Measurements from ENCODE around the gene MORF4L1. TPM values are rescaled to one million over a fixed set of nuclear protein-coding genes. Genes with fewer than 3 reads are reported as not detected.
A peak's percentile ranks its signal among the peaks of the same experiment; 100 is the strongest.

MORF4L1 gene
- polyA plus RNA-seq, 6 donors from 2014 or later: 213 to 250 (median 243) TPM

DNA sequence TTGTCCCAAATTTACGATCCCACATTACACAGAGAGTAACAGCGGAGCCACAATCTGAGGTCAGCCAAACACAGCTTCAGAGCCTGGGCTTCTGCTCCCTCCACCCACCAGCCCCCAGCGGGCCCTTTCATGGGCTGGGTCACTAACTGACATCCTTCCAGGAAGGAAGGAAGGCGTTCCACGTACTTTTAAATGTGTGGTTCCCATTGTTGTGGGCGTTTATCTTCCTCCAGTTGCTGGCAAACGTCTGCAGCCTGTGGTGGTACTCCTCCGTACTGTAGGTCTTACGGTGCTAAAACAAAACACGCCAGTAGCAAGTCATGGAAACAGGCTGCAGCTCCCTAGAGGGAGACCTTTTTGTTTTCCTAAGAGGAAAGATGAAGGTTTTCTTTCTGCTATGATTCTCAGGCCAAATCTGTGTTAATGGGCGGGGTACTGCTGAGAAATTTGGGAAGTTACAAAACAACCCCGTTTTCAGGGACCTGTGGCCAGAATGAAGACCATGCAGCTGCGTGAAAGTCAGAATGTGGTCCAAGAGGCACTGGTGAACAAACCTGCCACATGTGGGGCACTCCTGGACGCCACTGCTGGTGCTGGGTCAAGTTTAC lies 64.5 kb downstream of the MORF4L1 start:
- Mint-ChIP-seq H3K4me3 (peak overlapping the region in 7 of 8 donors; percentile 15 to 90 (median 53)), H3K4me1 (peaks cover 30 to 71% (median 49%) of the 10 kb centered on the region in 3 donors), H3K9me3 (no peaks in the 10 kb centered on the region), H3K27ac (peak overlapping the region in 3 of 6 donors; percentile 27 to 96 (median 95)), H3K27me3 (no peaks in the 10 kb centered on the region), H3K36me3 (peaks cover 13 to 31% of the 10 kb centered on the region in 2 donors)
- ATAC-seq (ENCODE audit: low read depth in 2 of 2): no peak
- no peak for DNase-seq

DNA sequence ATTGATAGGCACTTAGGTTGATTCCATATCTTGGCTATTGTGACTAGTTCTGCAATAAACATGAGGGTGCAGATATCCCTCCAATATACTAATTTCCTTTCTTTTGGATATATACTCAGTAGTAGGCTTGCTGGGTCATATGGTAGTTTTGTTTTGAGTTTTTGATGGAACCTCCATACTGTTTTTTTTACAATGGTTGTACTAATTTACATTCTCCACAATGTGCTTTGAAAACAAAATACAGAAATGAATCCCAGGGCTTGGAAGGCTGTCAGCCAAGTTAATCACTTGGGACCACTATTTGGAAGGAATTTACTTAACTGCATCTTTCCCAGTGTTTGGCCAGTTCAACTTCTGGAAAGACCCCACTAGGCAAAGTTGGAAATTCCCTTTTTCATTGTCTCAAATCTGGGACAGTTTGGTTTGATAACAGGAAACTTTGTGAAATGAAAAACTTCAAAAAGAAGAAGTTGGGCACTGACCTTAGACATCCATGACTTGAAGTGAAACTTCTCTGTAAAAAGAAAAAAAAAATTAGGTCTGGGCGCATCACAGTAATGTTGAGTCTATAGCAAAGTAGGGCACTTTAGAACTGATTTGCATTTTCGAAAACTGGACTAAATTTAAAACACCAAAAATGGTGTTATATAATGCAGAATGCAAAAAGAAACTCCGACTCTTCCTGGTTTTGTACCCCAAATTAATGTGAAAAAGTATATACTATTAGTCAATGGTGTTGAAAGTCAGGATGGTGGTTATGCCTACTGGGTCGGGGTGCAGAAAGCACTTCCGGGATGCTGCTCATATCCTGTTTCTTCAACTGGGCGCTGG lies 66.2 kb downstream of the MORF4L1 start:
- Mint-ChIP-seq H3K4me3 (peak overlapping the region; percentile 63 to 91 (median 83)), H3K4me1 (peaks cover 41 to 85% (median 53%) of the 10 kb centered on the region in 3 donors), H3K36me3 (peaks cover 13 to 17% of the 10 kb centered on the region in 2 donors), H3K27me3 (no peaks in the 10 kb centered on the region), H3K27ac (peak overlapping the region; percentile 90 to 100 (median 96)), H3K9me3 (no peaks in the 10 kb centered on the region)
- ATAC-seq (ENCODE audit: low read depth in 2 of 2) (peak; percentile 87 to 90), DNase-seq (peak; percentile 73)

DNA sequence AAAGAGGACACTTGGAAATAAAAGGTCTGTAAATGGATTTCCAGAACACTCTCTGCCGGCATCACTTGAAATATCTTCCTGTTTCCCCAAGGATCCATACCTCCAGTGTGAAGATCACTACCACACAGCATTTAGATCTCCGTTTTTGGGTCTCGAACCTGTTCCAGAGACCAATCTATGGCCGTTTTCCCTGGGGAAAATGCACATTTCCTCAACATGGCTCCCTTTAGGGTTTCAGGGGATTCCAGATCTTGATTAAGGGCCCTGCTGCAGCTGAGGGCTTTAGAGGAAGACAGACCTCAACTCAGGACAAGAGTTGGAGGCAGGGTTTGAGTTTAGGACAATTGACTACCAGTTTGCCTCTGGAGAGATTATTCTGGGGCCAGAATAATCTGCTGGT lies 70.1 kb downstream of the MORF4L1 start:
- H3K9me3 Mint-ChIP-seq: no peaks in the 10 kb centered on the region
- H3K4me3 Mint-ChIP-seq: peak overlapping the region; percentile 47 to 97 (median 92)
- H3K27ac Mint-ChIP-seq: peak overlapping the region in 5 of 6 donors; percentile 54 to 96 (median 68)
- H3K4me1 Mint-ChIP-seq: peaks cover 37 to 79% (median 42%) of the 10 kb centered on the region in 3 donors
- H3K36me3 Mint-ChIP-seq: peaks cover 8% of the 10 kb centered on the region in 2 donors
- DNase-seq (no peak), ATAC-seq (ENCODE audit: low read depth in 2 of 2) (no peak)
- no peaks in the 10 kb centered on the region for H3K27me3 Mint-ChIP-seq

DNA sequence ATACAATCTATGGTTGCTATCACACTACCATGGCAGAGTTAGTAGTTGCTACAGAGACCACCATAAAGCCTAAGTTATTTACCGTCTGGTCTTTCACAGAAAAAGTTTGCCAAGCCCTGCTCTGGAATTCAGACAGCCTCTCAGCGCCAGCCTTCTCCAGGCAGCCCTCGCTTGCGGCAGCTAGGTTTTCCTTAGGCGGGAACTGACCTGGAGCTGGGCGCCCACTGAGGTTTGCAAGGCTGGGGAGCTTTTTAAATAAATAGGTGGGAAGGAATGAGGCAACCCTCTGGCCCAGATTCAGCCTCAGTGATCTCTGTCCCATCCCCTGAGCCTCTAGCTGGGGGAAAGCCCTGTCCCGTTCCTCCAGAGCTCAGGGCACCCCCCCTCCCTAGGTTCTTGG lies 71.0 kb downstream of the MORF4L1 start:
- peak overlapping the region; percentile 91 to 97 (median 94) for H3K4me3 Mint-ChIP-seq
- no peak for DNase-seq
- peak overlapping the region in 5 of 6 donors; percentile 75 to 96 (median 88) for H3K27ac Mint-ChIP-seq
- H3K27me3 Mint-ChIP-seq: no peaks in the 10 kb centered on the region
- H3K4me1 Mint-ChIP-seq: peaks cover 28 to 70% (median 34%) of the 10 kb centered on the region in 3 donors
- peaks cover under 1 to 1% of the 10 kb centered on the region in 2 donors for H3K36me3 Mint-ChIP-seq
- no peaks in the 10 kb centered on the region for H3K9me3 Mint-ChIP-seq
- no peak for ATAC-seq (ENCODE audit: low read depth in 2 of 2)

DNA sequence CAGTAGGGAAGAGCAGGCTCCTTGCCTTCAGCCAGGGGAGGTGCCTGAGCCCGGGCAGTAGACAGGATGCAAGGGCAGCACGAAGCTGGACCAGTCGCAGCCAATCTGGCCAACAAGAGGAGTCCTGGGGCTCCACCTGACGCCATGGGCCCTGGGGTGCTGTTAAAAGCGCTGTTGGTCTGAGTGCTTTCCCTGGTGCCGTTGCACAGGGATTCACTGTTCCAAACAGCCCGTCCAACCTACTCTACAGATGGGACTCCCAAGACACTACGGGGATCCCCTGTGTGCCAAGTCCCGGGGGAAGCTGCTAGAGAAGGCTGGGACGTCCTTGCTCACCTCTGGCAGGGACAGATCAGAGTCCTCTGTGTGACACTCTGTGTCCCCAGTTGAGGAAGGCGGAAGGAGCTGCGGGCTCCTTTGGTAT lies 71.5 kb downstream of the MORF4L1 start:
- Mint-ChIP-seq H3K27ac (peak overlapping the region in 5 of 6 donors; percentile 75 to 96 (median 88)), H3K27me3 (no peaks in the 10 kb centered on the region), H3K4me1 (peaks cover 22 to 64% (median 32%) of the 10 kb centered on the region in 3 donors), H3K4me3 (peak overlapping the region; percentile 91 to 97 (median 94)), H3K36me3 (no peaks in the 10 kb centered on the region), H3K9me3 (no peaks in the 10 kb centered on the region)
- ATAC-seq (ENCODE audit: low read depth in 2 of 2): peak; percentile 14 to 16
- no peak for DNase-seq

DNA sequence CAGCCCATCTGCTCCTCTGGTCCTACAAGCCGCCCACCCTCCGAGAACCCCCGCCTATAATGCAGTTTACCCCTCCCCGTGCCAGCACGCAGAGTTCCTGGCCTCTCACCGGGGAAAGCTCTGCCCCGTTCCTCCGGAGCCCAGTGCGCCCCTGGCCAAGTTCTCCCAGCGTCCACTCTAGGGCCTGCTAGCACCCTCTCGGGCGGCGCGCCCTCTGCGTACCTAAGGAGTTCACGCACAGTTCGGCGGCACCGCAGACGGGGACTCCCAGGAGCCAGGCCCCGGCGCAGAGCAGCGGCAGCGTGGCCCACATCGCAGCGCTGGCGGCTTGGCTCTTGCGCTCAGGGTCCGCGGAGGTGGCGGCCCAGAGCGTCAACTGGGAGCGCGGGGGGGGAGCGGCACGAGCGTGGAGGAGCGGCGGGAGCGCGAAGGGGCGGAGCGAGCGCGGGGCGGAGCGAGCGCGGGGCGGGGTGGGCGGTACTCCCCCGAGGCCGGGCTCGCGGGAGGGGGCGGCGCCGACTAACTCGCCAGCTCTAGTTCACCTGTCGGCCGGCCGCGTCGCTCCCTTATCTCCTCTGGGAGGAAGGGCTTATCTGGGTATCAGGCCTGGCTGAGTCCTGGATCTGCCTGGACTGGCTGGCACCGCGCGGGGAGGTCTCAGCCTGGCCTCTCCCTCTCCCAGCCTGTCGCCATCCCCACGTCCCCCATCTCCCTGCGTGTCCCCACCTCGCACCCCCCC lies 72.1 kb downstream of the MORF4L1 start, which contains the start of gene CTSH:
CTSH (minus strand) TSS at position 378 of the 739 bp plus-strand sequence; CDS start at position 313, 65 bp downstream.
- Mint-ChIP-seq H3K4me1 (peaks cover 19 to 60% (median 31%) of the 10 kb centered on the region in 3 donors), H3K27ac (peak within 1 kb of the TSS; percentile 53 to 96 (median 86)), H3K36me3 (no peaks in the 10 kb centered on the region), H3K27me3 (no peaks in the 10 kb centered on the region), H3K4me3 (peak within 1 kb of the TSS; percentile 91 to 97 (median 94)), H3K9me3 (no peaks in the 10 kb centered on the region)
- DNase-seq (peak; percentile 75), ATAC-seq (ENCODE audit: low read depth in 2 of 2) (peak; percentile 84 to 86)

DNA sequence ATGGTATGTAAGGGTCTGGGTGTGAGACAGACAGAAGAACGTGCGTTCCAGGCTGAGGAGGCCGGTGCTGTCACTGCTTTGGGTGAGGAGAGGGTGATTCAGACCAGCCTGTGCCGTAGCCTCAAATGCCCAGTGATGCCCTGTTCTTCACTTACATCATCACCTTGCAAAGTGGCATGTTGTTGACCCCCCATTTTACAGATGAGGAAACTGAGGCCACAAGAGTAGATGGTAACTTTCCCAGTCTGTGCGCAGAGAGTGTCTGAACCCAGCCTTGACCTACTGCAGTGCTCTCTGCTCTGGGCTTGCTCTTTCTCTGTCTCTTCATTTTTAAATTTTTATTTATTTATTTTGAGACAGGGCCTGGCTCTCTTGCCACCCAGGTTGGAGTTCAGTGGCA lies 73.8 kb downstream of the MORF4L1 start:
- H3K36me3 Mint-ChIP-seq: no peaks in the 10 kb centered on the region
- ATAC-seq (ENCODE audit: low read depth in 2 of 2) (no peak), DNase-seq (no peak)
- H3K4me3 Mint-ChIP-seq: peak overlapping the region; percentile 7 to 94 (median 55)
- H3K27me3 Mint-ChIP-seq: no peaks in the 10 kb centered on the region
- H3K9me3 Mint-ChIP-seq: no peaks in the 10 kb centered on the region
- H3K4me1 Mint-ChIP-seq: peaks cover 27 to 62% (median 39%) of the 10 kb centered on the region in 3 donors
- peak overlapping the region in 1 of 6 donors; percentile 96 for H3K27ac Mint-ChIP-seq

DNA sequence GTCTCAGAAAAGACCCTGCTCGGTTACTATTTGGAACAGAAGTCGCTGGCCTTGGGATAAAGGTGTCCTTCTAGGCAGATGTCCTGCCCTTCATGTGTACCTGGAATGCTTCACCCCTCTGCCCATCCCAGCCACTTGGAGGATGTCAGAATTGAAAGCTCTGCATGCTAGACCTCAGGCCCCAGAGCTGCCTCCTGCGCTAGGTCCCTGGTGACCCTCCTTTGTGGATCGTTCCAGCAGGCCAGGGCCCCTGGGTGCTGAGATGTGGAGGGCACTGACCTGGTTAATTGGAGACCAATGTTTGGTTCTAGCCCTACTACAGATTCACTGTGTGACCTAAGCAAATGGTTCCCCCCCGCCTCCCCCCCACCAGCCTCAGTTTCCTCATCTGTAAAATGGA lies 74.8 kb downstream of the MORF4L1 start:
- Mint-ChIP-seq H3K9me3 (no peaks in the 10 kb centered on the region), H3K4me3 (peak overlapping the region in 2 of 8 donors; percentile 66 to 70), H3K27ac (peak overlapping the region in 1 of 6 donors; percentile 56), H3K27me3 (no peaks in the 10 kb centered on the region), H3K4me1 (peaks cover 34 to 64% (median 43%) of the 10 kb centered on the region in 3 donors), H3K36me3 (no peaks in the 10 kb centered on the region)
- DNase-seq (no peak), ATAC-seq (ENCODE audit: low read depth in 2 of 2) (no peak)

Other genes starting within 250 kb of the MORF4L1 start
- gene CHRNB4, start 231.7 kb upstream of the MORF4L1 start, polyA plus RNA-seq (ENCODE audit: low read depth in 6 of 6): not detected
- not detected for gene ADAMTS7, start 61.4 kb upstream of the MORF4L1 start, polyA plus RNA-seq (ENCODE audit: low read depth in 6 of 6)
- 100 to 1,000 TPM; 260 to 480 (median 378) TPM for gene CTSH, start 72.2 kb downstream of the MORF4L1 start, polyA plus RNA-seq (ENCODE audit: low read depth in 6 of 6)
- under 1 TPM in 2 of 6 donors, not detected in 4; 0.04 to 0.25 TPM for gene RASGRF1, start 217.9 kb downstream of the MORF4L1 start, polyA plus RNA-seq (ENCODE audit: low read depth in 6 of 6)